Natural killer cell treated with Interleukin-12 subunit alpha and Interleukin-12 subunit beta and Interleukin-15 and Interleukin-18, amount 100 ng/mL, for 72 hours (primary cell): Measurements from ENCODE around the gene GAS7. TPM values are rescaled to one million over a fixed set of nuclear protein-coding genes. Genes with fewer than 3 reads are reported as not detected.

ENCODE experiments used
- ATAC-seq, 2 donors: fragments of 150-1000 bp; cut with Tn5 transposase in 1 of 2; sonication (Bioruptor Pico), chemical (Tn5 transposase) in 1 of 2; 2 replicates each; pipeline ENCODE4 v1.10.0; 2021
- DNase-seq: peaks from one replicate; pipeline ENCODE4 v3.0.0; 2022; ENCODE audit warnings: low spot score
- H3K27ac Mint-ChIP-seq, 2 donors: 1 replicate in 1 of 2; 2 replicates in 1 of 2; pipeline ENCODE4 v1.8.0; 2022; ENCODE audit warnings: mixed read lengths in 2 of 2, mild to moderate bottlenecking in 1 of 2, moderate library complexity in 1 of 2
- H3K27me3 Mint-ChIP-seq, 2 donors: 1 replicate in 1 of 2; 2 replicates in 1 of 2; pipeline ENCODE4 v1.8.0; 2022; ENCODE audit warnings: mixed read lengths in 2 of 2
- H3K36me3 Mint-ChIP-seq: one replicate; pipeline ENCODE4 v1.8.0; 2022; ENCODE audit warnings: mixed read lengths
- H3K4me1 Mint-ChIP-seq, 2 donors: 1 replicate in 1 of 2; 2 replicates in 1 of 2; pipeline ENCODE4 v1.8.0; 2022; ENCODE audit warnings: low read depth in 2 of 2, mixed read lengths in 2 of 2, mild to moderate bottlenecking in 1 of 2
- H3K4me3 Mint-ChIP-seq: one replicate; pipeline ENCODE4 v1.8.0; 2022; ENCODE audit warnings: mixed read lengths
- H3K9me3 Mint-ChIP-seq: 2 replicates; pipeline ENCODE4 v1.8.0; 2022; ENCODE audit warnings: mixed read lengths
- total RNA-seq, 2 donors: library from RNA; stranded (reverse); gene quantifications; one replicate each; pipeline ENCODE4 v1.2.3, GENCODE V29; 2022

Gene GAS7
- total RNA-seq: 1 to 10 TPM; 4.9 to 5.5 TPM

- Mint-ChIP-seq H3K4me1 (peaks cover 11 to 16% of the 10 kb centered on the region in 2 donors), H3K27me3 (peaks cover 16 to 24% of the 10 kb centered on the region in 2 donors), H3K9me3 (peaks cover 9% of the 10 kb centered on the region), H3K36me3 (peaks cover 11% of the 10 kb centered on the region), H3K4me3 (peak within 1 kb of the TSS; percentile 78), H3K27ac (no peak within 1 kb of the TSS)
- DNase-seq: peak; percentile 70
- ATAC-seq: peak; percentile 87 to 89
Measured at GRCh38 chr17:10198509-10199249, at the start of gene GAS7. GAS7 (minus strand) TSS chr17:10198606.

- no peaks in the 10 kb centered on the region for H3K36me3 Mint-ChIP-seq
- H3K27ac Mint-ChIP-seq: no peak overlapping the region
- peaks cover 6 to 13% of the 10 kb centered on the region in 2 donors for H3K27me3 Mint-ChIP-seq
- ATAC-seq: no peak
- no peaks in the 10 kb centered on the region for H3K9me3 Mint-ChIP-seq
- H3K4me1 Mint-ChIP-seq: peaks cover 9% of the 10 kb centered on the region in 2 donors
- H3K4me3 Mint-ChIP-seq: no peak overlapping the region
- no peak for DNase-seq
Measured at GRCh38 chr17:10247810-10248209, 49.4 kb upstream of the GAS7 start.

GRCh38 chr17:10243883-10244844 is 45.8 kb upstream of the GAS7 start:
- peaks cover 9 to 19% of the 10 kb centered on the region in 2 donors for H3K27me3 Mint-ChIP-seq
- DNase-seq: no peak
- H3K27ac Mint-ChIP-seq: no peak overlapping the region
- no peak overlapping the region for H3K4me3 Mint-ChIP-seq
- ATAC-seq: no peak
- H3K36me3 Mint-ChIP-seq: no peaks in the 10 kb centered on the region
- peaks cover 0 to 3% of the 10 kb centered on the region in 2 donors for H3K4me1 Mint-ChIP-seq
- peaks cover 4% of the 10 kb centered on the region for H3K9me3 Mint-ChIP-seq

- Mint-ChIP-seq H3K27ac (no peak overlapping the region), H3K4me3 (no peak overlapping the region), H3K9me3 (peaks cover 4% of the 10 kb centered on the region), H3K27me3 (peaks cover 11 to 13% of the 10 kb centered on the region in 2 donors), H3K36me3 (no peaks in the 10 kb centered on the region), H3K4me1 (peaks cover 0 to 3% of the 10 kb centered on the region in 2 donors)
- DNase-seq (no peak), ATAC-seq (no peak)
Measured at GRCh38 chr17:10241781-10242180, 43.4 kb upstream of the GAS7 start.

GRCh38 chr17:10238661-10239060 is 40.3 kb upstream of the GAS7 start:
- no peak overlapping the region for H3K27ac Mint-ChIP-seq
- no peak for ATAC-seq
- no peak for DNase-seq
- peaks cover 0 to 3% of the 10 kb centered on the region in 2 donors for H3K4me1 Mint-ChIP-seq
- H3K36me3 Mint-ChIP-seq: no peaks in the 10 kb centered on the region
- H3K27me3 Mint-ChIP-seq: peaks cover 14% of the 10 kb centered on the region in 2 donors
- H3K9me3 Mint-ChIP-seq: peaks cover 4% of the 10 kb centered on the region
- no peak overlapping the region for H3K4me3 Mint-ChIP-seq

- Mint-ChIP-seq H3K27me3 (peaks cover 7 to 8% of the 10 kb centered on the region in 2 donors), H3K27ac (no peak overlapping the region), H3K9me3 (no peaks in the 10 kb centered on the region), H3K4me3 (no peak overlapping the region), H3K4me1 (no peaks in the 10 kb centered on the region), H3K36me3 (no peaks in the 10 kb centered on the region)
- no peak for DNase-seq
- ATAC-seq: no peak
Measured at GRCh38 chr17:10234033-10234432, 35.6 kb upstream of the GAS7 start.

- Mint-ChIP-seq H3K4me3 (no peak overlapping the region), H3K9me3 (no peaks in the 10 kb centered on the region), H3K36me3 (no peaks in the 10 kb centered on the region), H3K27me3 (peaks cover 7 to 8% of the 10 kb centered on the region in 2 donors), H3K27ac (no peak overlapping the region), H3K4me1 (peaks cover 0 to 3% of the 10 kb centered on the region in 2 donors)
- DNase-seq (no peak), ATAC-seq (peak in 1 of 2 donors; percentile 66)
Measured at GRCh38 chr17:10233161-10233560, 34.8 kb upstream of the GAS7 start.

- Mint-ChIP-seq H3K9me3 (no peaks in the 10 kb centered on the region), H3K4me1 (peaks cover 0 to 8% of the 10 kb centered on the region in 2 donors), H3K27ac (peak overlapping the region in 1 of 2 donors; percentile 18), H3K4me3 (no peak overlapping the region), H3K27me3 (no peaks in the 10 kb centered on the region), H3K36me3 (no peaks in the 10 kb centered on the region)
- DNase-seq (no peak), ATAC-seq (no peak)
Measured at GRCh38 chr17:10229181-10229580, 30.8 kb upstream of the GAS7 start.

GRCh38 chr17:10226930-10227695 is 28.7 kb upstream of the GAS7 start:
- Mint-ChIP-seq H3K4me1 (peaks cover 0 to 8% of the 10 kb centered on the region in 2 donors), H3K27ac (no peak overlapping the region), H3K4me3 (no peak overlapping the region), H3K36me3 (no peaks in the 10 kb centered on the region), H3K9me3 (no peaks in the 10 kb centered on the region), H3K27me3 (no peaks in the 10 kb centered on the region)
- ATAC-seq (peak; percentile 74 to 75), DNase-seq (peak; percentile 64)

- no peaks in the 10 kb centered on the region for H3K27me3 Mint-ChIP-seq
Measured at GRCh38 chr17:10224582-10225195, 26.3 kb upstream of the GAS7 start.

GRCh38 chr17:10219193-10219592 is 20.8 kb upstream of the GAS7 start:
- peaks cover 6% of the 10 kb centered on the region for H3K36me3 Mint-ChIP-seq
- no peak overlapping the region for H3K4me3 Mint-ChIP-seq
- no peak for ATAC-seq
- peaks cover 4 to 7% of the 10 kb centered on the region in 2 donors for H3K27me3 Mint-ChIP-seq
- H3K27ac Mint-ChIP-seq: no peak overlapping the region
- H3K9me3 Mint-ChIP-seq: peaks cover 5% of the 10 kb centered on the region
- DNase-seq: no peak
- H3K4me1 Mint-ChIP-seq: peaks cover 0 to 5% of the 10 kb centered on the region in 2 donors

More at GRCh38 chr17:10224582-10225195, 26.3 kb upstream of the GAS7 start:
- no peak for ATAC-seq
- Mint-ChIP-seq H3K27ac (no peak overlapping the region), H3K4me3 (no peak overlapping the region), H3K4me1 (peaks cover 0 to 8% of the 10 kb centered on the region in 2 donors), H3K9me3 (no peaks in the 10 kb centered on the region), H3K36me3 (no peaks in the 10 kb centered on the region)
- DNase-seq: no peak

- Mint-ChIP-seq H3K36me3 (peaks cover 6% of the 10 kb centered on the region), H3K27ac (no peak overlapping the region), H3K4me3 (no peak overlapping the region), H3K9me3 (peaks cover 5% of the 10 kb centered on the region), H3K4me1 (peaks cover 0 to 8% of the 10 kb centered on the region in 2 donors), H3K27me3 (peaks cover 4 to 7% of the 10 kb centered on the region in 2 donors)
- ATAC-seq (peak; percentile 60 to 77), DNase-seq (no peak)
Measured at GRCh38 chr17:10217916-10218315, 19.5 kb upstream of the GAS7 start.
